ENCODE data around the gene ASTN2.

The ASTN2 gene

GRCh38 chr9:117359910-117360309 lies 54.9 kb downstream of the ASTN2 start:
- Histone ChIP-seq H2BK12ac (ENCODE audit: low read length) (no peak overlapping the region), H3K14ac (ENCODE audit: low read length) (no peak overlapping the region), H3K9ac (ENCODE audit: low read depth, low read length, poor library complexity) (no peak overlapping the region), H4K91ac (ENCODE audit: low read depth, low read length, poor library complexity) (no peak overlapping the region), H3K4me2 (ENCODE audit: insufficient read depth, low read length, poor library complexity, severe bottlenecking) (no peak overlapping the region), H3K27me3 (ENCODE audit: control insufficient read depth in 3 of 3, insufficient read depth in 3 of 3, low read depth in 1 of 3, low read length in 3 of 3) (no peaks in the 10 kb centered on the region), H3K27ac (replicated peaks; ENCODE audit: low read length) (no peak overlapping the region), H3K4ac (ENCODE audit: low read length) (no peak overlapping the region), H2AK5ac (ENCODE audit: low read depth, low read length) (no peak overlapping the region), H2BK15ac (ENCODE audit: low read length) (no peak overlapping the region), H3K79me1 (ENCODE audit: low read depth, low read length) (no peaks in the 10 kb centered on the region), H3K4me1 (ENCODE audit: control insufficient read depth in 2 of 2, insufficient read depth in 1 of 2, low read depth in 1 of 2, low read length in 2 of 2) (no peaks in the 10 kb centered on the region), H3K36me3 (replicated peaks in 1 of 2; ENCODE audit: control insufficient read depth in 2 of 2, insufficient read depth in 2 of 2, low read length in 2 of 2) (no peaks in the 10 kb centered on the region), H3K23ac (ENCODE audit: low read depth, low read length, poor library complexity) (no peak overlapping the region), H2BK120ac (ENCODE audit: low read depth, low read length) (no peak overlapping the region), H3K18ac (ENCODE audit: low read length) (no peak overlapping the region), H2AFZ (ENCODE audit: low read length) (no peak overlapping the region), H2BK5ac (ENCODE audit: low read length) (no peak overlapping the region), H3K4me3 (ENCODE audit: low read length in 2 of 2) (no peak overlapping the region), H3K9me3 (replicated peaks in 1 of 2; ENCODE audit: control insufficient read depth in 2 of 2, insufficient read depth in 1 of 2, low read depth in 1 of 2, low read length in 2 of 2) (no peaks in the 10 kb centered on the region), H4K8ac (ENCODE audit: low read depth, low read length) (no peak overlapping the region)
- no CpG with 5 or more reads among the region's 5 CpGs for WGBS, 2 donors (ENCODE audit: extremely low coverage in 2 of 2, insufficient read length in 2 of 2, insufficient replicate concordance in 1 of 2)
- DNase-seq (ENCODE audit: low spot score): no peak

DNA sequence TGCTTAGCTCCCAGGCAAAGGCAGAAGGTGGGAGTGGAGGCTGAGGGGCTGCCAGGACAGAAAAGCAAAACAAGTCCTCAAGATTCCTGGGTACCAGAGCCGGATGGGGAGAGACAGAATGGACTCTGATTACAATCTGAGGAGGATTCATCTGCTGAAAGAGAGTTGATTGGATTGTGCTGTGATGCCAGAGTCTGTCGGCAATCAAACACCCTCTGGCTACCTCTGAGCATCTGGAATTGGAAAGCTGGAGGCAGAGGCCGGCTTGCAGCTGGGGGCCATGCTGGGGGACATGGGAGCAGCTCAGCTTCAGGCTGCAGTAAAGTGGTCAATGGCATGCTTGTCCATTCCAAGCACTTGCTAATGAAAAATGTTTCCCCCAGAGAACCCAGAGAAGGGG lies 59.3 kb downstream of the ASTN2 start:
- H3K36me3 ChIP-seq (replicated peaks in 1 of 2; ENCODE audit: control insufficient read depth in 2 of 2, insufficient read depth in 2 of 2, low read length in 2 of 2): no peaks in the 10 kb centered on the region
- H3K9ac ChIP-seq (ENCODE audit: low read depth, low read length, poor library complexity): no peak overlapping the region
- no peak overlapping the region for H2AK5ac ChIP-seq (ENCODE audit: low read depth, low read length)
- H3K4me2 ChIP-seq (ENCODE audit: insufficient read depth, low read length, poor library complexity, severe bottlenecking): no peak overlapping the region
- no peak for DNase-seq (ENCODE audit: low spot score)
- H4K91ac ChIP-seq (ENCODE audit: low read depth, low read length, poor library complexity): no peak overlapping the region
- no peak overlapping the region for H2AFZ ChIP-seq (ENCODE audit: low read length)
- H3K18ac ChIP-seq (ENCODE audit: low read length): no peak overlapping the region
- H3K14ac ChIP-seq (ENCODE audit: low read length): no peak overlapping the region
- no peak overlapping the region for H4K8ac ChIP-seq (ENCODE audit: low read depth, low read length)
- no peaks in the 10 kb centered on the region for H3K9me3 ChIP-seq (replicated peaks in 1 of 2; ENCODE audit: control insufficient read depth in 2 of 2, insufficient read depth in 1 of 2, low read depth in 1 of 2, low read length in 2 of 2)
- no peak overlapping the region for H2BK15ac ChIP-seq (ENCODE audit: low read length)
- no peak overlapping the region for H2BK120ac ChIP-seq (ENCODE audit: low read depth, low read length)
- H3K4me3 ChIP-seq (ENCODE audit: low read length in 2 of 2): no peak overlapping the region
- no peak overlapping the region for H2BK12ac ChIP-seq (ENCODE audit: low read length)
- H3K27me3 ChIP-seq (ENCODE audit: control insufficient read depth in 3 of 3, insufficient read depth in 3 of 3, low read depth in 1 of 3, low read length in 3 of 3): no peaks in the 10 kb centered on the region
- no peak overlapping the region for H3K23ac ChIP-seq (ENCODE audit: low read depth, low read length, poor library complexity)
- no peak overlapping the region for H3K27ac ChIP-seq (replicated peaks; ENCODE audit: low read length)
- WGBS, 2 donors (ENCODE audit: extremely low coverage in 2 of 2, insufficient read length in 2 of 2, insufficient replicate concordance in 1 of 2): no CpG with 5 or more reads among the region's 3 CpGs
- H3K79me1 ChIP-seq (ENCODE audit: low read depth, low read length): no peaks in the 10 kb centered on the region
- H3K4me1 ChIP-seq (ENCODE audit: control insufficient read depth in 2 of 2, insufficient read depth in 1 of 2, low read depth in 1 of 2, low read length in 2 of 2): no peaks in the 10 kb centered on the region
- H2BK5ac ChIP-seq (ENCODE audit: low read length): no peak overlapping the region
- no peak overlapping the region for H3K4ac ChIP-seq (ENCODE audit: low read length)

DNA sequence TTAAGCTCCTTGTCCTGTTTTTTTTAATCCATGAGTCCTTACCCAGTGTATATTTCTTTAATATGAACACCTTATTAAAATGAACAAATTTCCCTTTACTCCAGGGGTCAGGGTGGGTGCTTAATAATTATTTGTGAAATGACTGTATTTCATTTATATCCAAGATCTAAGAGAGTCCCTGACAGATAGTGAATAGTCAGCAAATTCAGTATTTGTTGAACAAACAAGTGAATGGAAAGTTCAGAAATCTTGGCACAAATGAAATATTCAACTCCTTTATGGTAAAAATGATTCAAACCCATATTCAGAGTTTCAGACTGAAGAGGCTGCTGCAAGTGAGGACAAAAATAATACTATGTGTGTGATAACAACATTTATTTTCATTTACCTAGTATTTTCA lies 59.9 kb downstream of the ASTN2 start:
- Histone ChIP-seq H4K91ac (ENCODE audit: low read depth, low read length, poor library complexity) (no peak overlapping the region), H2AFZ (ENCODE audit: low read length) (no peak overlapping the region), H3K9ac (ENCODE audit: low read depth, low read length, poor library complexity) (no peak overlapping the region), H3K4me3 (ENCODE audit: low read length in 2 of 2) (no peak overlapping the region), H3K23ac (ENCODE audit: low read depth, low read length, poor library complexity) (no peak overlapping the region), H3K79me1 (ENCODE audit: low read depth, low read length) (no peaks in the 10 kb centered on the region), H3K27me3 (ENCODE audit: control insufficient read depth in 3 of 3, insufficient read depth in 3 of 3, low read depth in 1 of 3, low read length in 3 of 3) (no peaks in the 10 kb centered on the region), H3K36me3 (replicated peaks in 1 of 2; ENCODE audit: control insufficient read depth in 2 of 2, insufficient read depth in 2 of 2, low read length in 2 of 2) (no peaks in the 10 kb centered on the region), H3K18ac (ENCODE audit: low read length) (no peak overlapping the region), H4K8ac (ENCODE audit: low read depth, low read length) (no peak overlapping the region), H3K27ac (replicated peaks; ENCODE audit: low read length) (no peak overlapping the region), H2BK15ac (ENCODE audit: low read length) (no peak overlapping the region), H3K4ac (ENCODE audit: low read length) (no peak overlapping the region), H2BK12ac (ENCODE audit: low read length) (no peak overlapping the region), H2BK5ac (ENCODE audit: low read length) (no peak overlapping the region), H3K4me1 (ENCODE audit: control insufficient read depth in 2 of 2, insufficient read depth in 1 of 2, low read depth in 1 of 2, low read length in 2 of 2) (no peaks in the 10 kb centered on the region), H2AK5ac (ENCODE audit: low read depth, low read length) (no peak overlapping the region), H3K4me2 (ENCODE audit: insufficient read depth, low read length, poor library complexity, severe bottlenecking) (no peak overlapping the region), H3K9me3 (replicated peaks in 1 of 2; ENCODE audit: control insufficient read depth in 2 of 2, insufficient read depth in 1 of 2, low read depth in 1 of 2, low read length in 2 of 2) (no peaks in the 10 kb centered on the region), H2BK120ac (ENCODE audit: low read depth, low read length) (no peak overlapping the region), H3K14ac (ENCODE audit: low read length) (no peak overlapping the region)
- DNase-seq (ENCODE audit: low spot score): no peak

- Histone ChIP-seq H2AK5ac (ENCODE audit: low read depth, low read length) (no peak overlapping the region), H2BK5ac (ENCODE audit: low read length) (no peak overlapping the region), H3K4me3 (ENCODE audit: low read length in 2 of 2) (no peak overlapping the region), H2AFZ (ENCODE audit: low read length) (no peak overlapping the region), H2BK12ac (ENCODE audit: low read length) (no peak overlapping the region), H3K79me1 (ENCODE audit: low read depth, low read length) (no peaks in the 10 kb centered on the region), H2BK15ac (ENCODE audit: low read length) (no peak overlapping the region), H3K18ac (ENCODE audit: low read length) (no peak overlapping the region), H3K36me3 (replicated peaks in 1 of 2; ENCODE audit: control insufficient read depth in 2 of 2, insufficient read depth in 2 of 2, low read length in 2 of 2) (no peaks in the 10 kb centered on the region), H3K4me1 (ENCODE audit: control insufficient read depth in 2 of 2, insufficient read depth in 1 of 2, low read depth in 1 of 2, low read length in 2 of 2) (no peaks in the 10 kb centered on the region), H3K4me2 (ENCODE audit: insufficient read depth, low read length, poor library complexity, severe bottlenecking) (no peak overlapping the region), H3K27me3 (ENCODE audit: control insufficient read depth in 3 of 3, insufficient read depth in 3 of 3, low read depth in 1 of 3, low read length in 3 of 3) (no peaks in the 10 kb centered on the region), H4K91ac (ENCODE audit: low read depth, low read length, poor library complexity) (no peak overlapping the region), H4K8ac (ENCODE audit: low read depth, low read length) (no peak overlapping the region), H3K14ac (ENCODE audit: low read length) (no peak overlapping the region), H2BK120ac (ENCODE audit: low read depth, low read length) (no peak overlapping the region), H3K23ac (ENCODE audit: low read depth, low read length, poor library complexity) (no peak overlapping the region), H3K27ac (replicated peaks; ENCODE audit: low read length) (no peak overlapping the region), H3K9me3 (replicated peaks in 1 of 2; ENCODE audit: control insufficient read depth in 2 of 2, insufficient read depth in 1 of 2, low read depth in 1 of 2, low read length in 2 of 2) (no peaks in the 10 kb centered on the region), H3K9ac (ENCODE audit: low read depth, low read length, poor library complexity) (no peak overlapping the region), H3K4ac (ENCODE audit: low read length) (no peak overlapping the region)
- DNase-seq (ENCODE audit: low spot score): no peak
- WGBS, 2 donors (ENCODE audit: extremely low coverage in 2 of 2, insufficient read length in 2 of 2, insufficient replicate concordance in 1 of 2): no CpG with 5 or more reads among the region's 1 CpG
Observed at GRCh38 chr9:117354244-117354847, 60.5 kb downstream of the ASTN2 start.
